ENCODE results near the gene GIGYF1.
"Not testable (repeated sequence)": the region's sequence is repeated elsewhere in the genome, so short reads cannot be mapped to it uniquely, and the experiment has no call there.

The GIGYF1 gene

GRCh38 chr7:100710452-100710851, 16.4 kb upstream of the GIGYF1 start:
- no peak for DNase-seq (ENCODE audit: low read depth)

- DNase-seq (ENCODE audit: low read depth) = no peak
Observed at GRCh38 chr7:100708395-100708794, 14.3 kb upstream of the GIGYF1 start.

- DNase-seq (ENCODE audit: low read depth) = no peak
Observed at GRCh38 chr7:100706672-100707311, 12.7 kb upstream of the GIGYF1 start.

GRCh38 chr7:100705753-100706671, 12.0 kb upstream of the GIGYF1 start, which contains the start of gene POP7:
Gene POP7, plus strand, starts transcription at chr7:100706121. Its CDS starts 710 bp downstream, at chr7:100706831.
- DNase-seq (ENCODE audit: low read depth) = peak; percentile 92

- DNase-seq (ENCODE audit: low read depth) = peak; percentile 60
Observed at GRCh38 chr7:100705320-100705752, 11.3 kb upstream of the GIGYF1 start.

GRCh38 chr7:100701089-100701488, 7.0 kb upstream of the GIGYF1 start:
- DNase-seq (ENCODE audit: low read depth) = not testable (repeated sequence)

GRCh38 chr7:100699018-100699417, 5.0 kb upstream of the GIGYF1 start:
- no peak for DNase-seq (ENCODE audit: low read depth)

- DNase-seq (ENCODE audit: low read depth) = no peak
Observed at GRCh38 chr7:100696123-100696521, 2.1 kb upstream of the GIGYF1 start.

GRCh38 chr7:100693312-100694097, 545 bp downstream of the GIGYF1 start:
- no peak for DNase-seq (ENCODE audit: low read depth)

GRCh38 chr7:100692578-100692961, 1.5 kb downstream of the GIGYF1 start:
- no peak for DNase-seq (ENCODE audit: low read depth)

GRCh38 chr7:100691676-100692577, 2.1 kb downstream of the GIGYF1 start:
- peak; percentile 63 for DNase-seq (ENCODE audit: low read depth)

GRCh38 chr7:100689230-100690135, 4.6 kb downstream of the GIGYF1 start:
- no peak for DNase-seq (ENCODE audit: low read depth)

GRCh38 chr7:100688326-100688860, 5.7 kb downstream of the GIGYF1 start:
- no peak for DNase-seq (ENCODE audit: low read depth)

- DNase-seq (ENCODE audit: low read depth) = no peak
Observed at GRCh38 chr7:100687751-100688300, 6.2 kb downstream of the GIGYF1 start.

GRCh38 chr7:100687261-100687660, 6.8 kb downstream of the GIGYF1 start:
- no peak for DNase-seq (ENCODE audit: low read depth)

- no peak for DNase-seq (ENCODE audit: low read depth)
Observed at GRCh38 chr7:100686822-100687211, 7.2 kb downstream of the GIGYF1 start.

- DNase-seq (ENCODE audit: low read depth) = no peak
Observed at GRCh38 chr7:100686201-100686821, 7.7 kb downstream of the GIGYF1 start.

GRCh38 chr7:100685631-100686145, 8.4 kb downstream of the GIGYF1 start:
- DNase-seq (ENCODE audit: low read depth) = no peak

GRCh38 chr7:100685049-100685605, 8.9 kb downstream of the GIGYF1 start:
- DNase-seq (ENCODE audit: low read depth) = no peak

Measured in CMK (cell line).